Measurements from ENCODE around the gene CSK.

The CSK gene

DNA sequence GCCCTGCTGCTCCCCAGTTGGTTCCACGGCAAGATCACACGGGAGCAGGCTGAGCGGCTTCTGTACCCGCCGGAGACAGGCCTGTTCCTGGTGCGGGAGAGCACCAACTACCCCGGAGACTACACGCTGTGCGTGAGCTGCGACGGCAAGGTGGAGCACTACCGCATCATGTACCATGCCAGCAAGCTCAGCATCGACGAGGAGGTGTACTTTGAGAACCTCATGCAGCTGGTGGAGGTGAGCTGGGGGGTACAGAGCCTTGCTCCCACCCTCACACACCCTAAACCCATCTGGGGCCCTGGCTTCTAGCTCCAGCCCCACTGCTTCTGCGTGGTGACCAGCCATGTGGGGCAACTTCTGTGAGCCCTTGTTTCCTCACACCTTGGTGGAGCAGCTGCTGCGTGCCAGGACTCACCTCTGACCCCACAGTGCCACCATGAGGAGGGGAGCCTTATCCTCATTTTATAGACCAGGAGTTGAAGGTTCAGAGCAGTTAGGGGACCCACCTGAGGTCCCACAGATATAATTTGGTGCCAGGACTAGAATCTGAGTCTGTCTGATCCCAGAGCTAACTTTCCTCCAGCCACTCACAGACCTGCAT lies 17.5 kb downstream of the CSK start:
- FAIRE-seq (peak; percentile 70), DNase-seq (ENCODE audit: extremely low spot score, insufficient read length, low read depth) (no peak)

GRCh38 chr15:74799856-74800558 lies 18.1 kb downstream of the CSK start:
- FAIRE-seq (peak; percentile 98), DNase-seq (ENCODE audit: extremely low spot score, insufficient read length, low read depth) (peak; percentile 88)

DNA sequence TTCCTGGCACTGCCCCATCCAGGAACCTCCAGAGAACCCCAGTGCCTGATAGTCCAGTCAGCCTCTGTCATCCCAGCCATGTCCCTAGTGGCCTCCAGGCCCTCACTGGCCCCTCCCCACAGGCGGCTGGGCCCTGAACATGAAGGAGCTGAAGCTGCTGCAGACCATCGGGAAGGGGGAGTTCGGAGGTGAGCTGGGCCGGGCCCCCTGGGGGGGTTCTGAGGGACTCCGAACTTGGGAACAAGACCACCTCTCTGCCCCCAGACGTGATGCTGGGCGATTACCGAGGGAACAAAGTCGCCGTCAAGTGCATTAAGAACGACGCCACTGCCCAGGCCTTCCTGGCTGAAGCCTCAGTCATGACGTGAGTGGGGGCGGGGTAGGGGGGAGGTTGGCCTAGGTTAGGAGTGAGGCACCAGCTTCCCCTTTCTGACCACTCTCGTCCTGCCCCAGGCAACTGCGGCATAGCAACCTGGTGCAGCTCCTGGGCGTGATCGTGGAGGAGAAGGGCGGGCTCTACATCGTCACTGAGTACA lies 18.7 kb downstream of the CSK start:
- DNase-seq (ENCODE audit: extremely low spot score, insufficient read length, low read depth) (no peak), FAIRE-seq (no peak)

DNA sequence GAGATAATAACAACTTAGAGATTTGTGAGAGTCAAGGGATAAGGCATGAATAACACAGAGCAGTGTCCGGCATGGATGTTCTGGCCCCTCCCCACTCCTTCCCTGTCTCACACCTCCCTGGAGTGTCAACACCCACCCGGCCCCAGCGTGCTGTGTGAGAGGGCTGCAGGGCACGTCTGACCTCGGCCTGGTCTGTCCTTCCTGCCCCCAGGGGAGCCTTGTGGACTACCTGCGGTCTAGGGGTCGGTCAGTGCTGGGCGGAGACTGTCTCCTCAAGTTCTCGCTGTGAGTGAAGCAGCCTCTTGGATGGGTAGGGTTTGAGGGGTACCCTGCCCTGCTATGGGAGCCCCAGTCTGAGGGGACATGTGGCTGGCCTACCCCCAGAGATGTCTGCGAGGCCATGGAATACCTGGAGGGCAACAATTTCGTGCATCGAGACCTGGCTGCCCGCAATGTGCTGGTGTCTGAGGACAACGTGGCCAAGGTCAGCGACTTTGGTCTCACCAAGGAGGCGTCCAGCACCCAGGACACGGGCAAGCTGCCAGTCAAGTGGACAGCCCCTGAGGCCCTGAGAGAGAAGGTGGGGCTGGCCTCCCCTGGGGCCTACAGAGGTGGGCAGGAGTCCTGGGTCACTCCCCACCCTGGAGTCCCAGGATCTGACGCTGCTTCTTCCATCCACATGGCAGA lies 19.6 kb downstream of the CSK start:
- FAIRE-seq, result no peak
- DNase-seq (ENCODE audit: extremely low spot score, insufficient read length, low read depth), result no peak

- FAIRE-seq, result no peak
- no peak for DNase-seq (ENCODE audit: extremely low spot score, insufficient read length, low read depth)
These were observed 20.4 kb downstream of the CSK start for GRCh38 chr15:74802290-74802689.

- FAIRE-seq (no peak), DNase-seq (ENCODE audit: extremely low spot score, insufficient read length, low read depth) (no peak)
These were observed 21.1 kb downstream of the CSK start for GRCh38 chr15:74802862-74803447.

DNA sequence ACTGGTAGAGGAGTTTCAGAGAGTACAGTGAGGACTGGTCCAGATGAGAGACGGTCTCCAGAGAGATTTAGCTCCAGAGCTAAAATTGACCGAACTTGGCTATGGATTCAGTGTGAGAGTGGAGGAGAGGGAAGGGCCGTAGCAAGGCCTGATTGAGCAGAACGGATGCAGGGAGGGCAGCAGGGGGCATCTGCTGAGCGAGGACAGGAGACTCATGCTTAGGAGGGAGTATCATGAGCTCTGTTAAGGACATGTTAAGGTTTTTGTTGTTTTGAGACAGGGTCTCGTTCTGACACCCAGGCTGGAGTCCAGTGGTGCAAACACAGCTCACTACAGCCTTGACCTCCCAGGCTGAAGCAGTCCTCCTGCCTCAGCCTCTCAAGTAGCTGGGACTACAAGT lies 23.1 kb downstream of the CSK start:
- no peak for DNase-seq (ENCODE audit: extremely low spot score, insufficient read length, low read depth)
- no peak for FAIRE-seq

DNA sequence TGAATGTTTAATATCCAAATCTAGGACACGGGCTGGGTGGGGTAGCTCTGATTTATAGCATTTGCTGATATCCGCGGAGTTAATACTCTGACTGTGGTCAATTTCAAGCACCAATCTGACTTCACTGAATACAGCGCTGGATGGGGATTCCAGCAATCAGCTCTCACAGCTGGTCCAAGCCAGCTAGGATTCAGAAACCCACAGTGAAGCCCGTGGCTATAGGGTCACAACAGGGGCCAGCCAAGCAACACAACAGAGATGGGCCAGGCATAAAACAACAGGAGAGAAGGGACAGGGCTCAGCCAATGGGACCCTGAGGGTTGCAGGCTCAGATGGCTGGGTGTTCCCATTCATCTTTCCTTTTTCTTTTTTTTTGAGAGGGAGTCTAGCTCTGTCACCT lies 25.4 kb downstream of the CSK start:
- FAIRE-seq, result peak; percentile 15
- DNase-seq (ENCODE audit: extremely low spot score, insufficient read length, low read depth), result no peak

DNA sequence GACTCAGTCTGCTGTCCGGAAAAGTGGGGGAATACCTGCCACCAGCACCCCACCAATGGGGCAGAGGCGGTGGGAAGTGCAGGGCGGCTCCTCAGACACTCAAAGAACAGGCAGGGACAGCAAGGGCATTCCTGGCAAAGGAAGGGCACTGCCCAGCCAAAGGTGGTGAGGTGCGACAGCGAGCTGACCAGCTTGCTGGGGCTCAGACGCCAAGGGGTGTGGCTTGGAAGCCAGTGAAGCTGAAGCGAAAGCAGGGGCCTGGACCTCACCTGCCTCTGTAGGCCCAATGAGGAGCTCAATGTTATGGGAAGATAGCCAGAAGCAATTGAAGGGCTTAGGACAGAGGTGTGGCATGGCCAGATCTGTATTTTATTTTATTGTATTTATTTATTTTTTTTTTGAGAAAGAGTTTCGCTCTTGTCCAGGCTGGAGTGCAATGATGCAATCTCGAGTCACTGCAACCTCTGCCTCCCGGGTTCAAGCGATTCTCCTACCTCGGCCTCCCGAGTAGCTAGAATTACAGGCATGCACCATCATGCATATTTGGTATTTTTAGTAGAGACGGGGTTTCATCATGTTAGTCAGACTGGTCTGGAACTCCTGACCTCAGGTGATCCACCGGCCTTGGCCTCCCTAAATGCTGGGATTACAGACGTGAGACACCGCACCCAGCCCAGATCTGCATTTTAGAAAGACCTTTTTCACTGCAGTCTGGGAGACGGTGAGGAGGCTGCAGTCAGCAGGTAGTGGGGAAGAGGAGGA lies 26.4 kb downstream of the CSK start:
- FAIRE-seq, result peak; percentile 59

DNA sequence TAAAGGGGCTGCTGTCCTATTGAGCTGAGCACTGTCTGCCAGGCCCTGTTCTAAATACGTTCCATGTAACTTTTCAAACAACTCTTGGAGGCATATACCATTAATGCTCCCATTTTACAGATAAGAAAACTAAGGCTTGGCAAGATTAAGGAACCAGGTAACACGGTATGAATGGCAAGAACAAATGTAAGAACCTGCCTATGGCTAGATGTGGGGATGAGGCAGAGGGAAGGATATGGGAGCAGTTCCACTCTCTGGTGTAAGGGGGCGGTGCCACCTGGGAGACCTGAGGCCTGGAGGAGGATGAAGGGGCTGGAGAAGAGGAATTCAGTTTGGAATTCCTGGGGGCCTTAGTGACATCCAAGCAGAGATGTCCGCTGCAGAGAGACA lies 27.0 kb downstream of the CSK start:
- FAIRE-seq (no peak), DNase-seq (ENCODE audit: extremely low spot score, insufficient read length, low read depth) (no peak)

More for the DNA sequence above, 26.4 kb downstream of the CSK start:
- no peak for DNase-seq (ENCODE audit: extremely low spot score, insufficient read length, low read depth)

- DNase-seq (ENCODE audit: extremely low spot score, insufficient read length, low read depth) (no peak), FAIRE-seq (no peak)
These were observed 27.4 kb downstream of the CSK start for GRCh38 chr15:74809242-74809641.

GRCh38 chr15:74809956-74810355 lies 28.1 kb downstream of the CSK start:
- FAIRE-seq, result no peak
- no peak for DNase-seq (ENCODE audit: extremely low spot score, insufficient read length, low read depth)

- FAIRE-seq, result no peak
- no peak for DNase-seq (ENCODE audit: extremely low spot score, insufficient read length, low read depth)
These were observed 30.7 kb downstream of the CSK start, which contains the start of gene LMAN1L for GRCh38 chr15:74812533-74812932. Gene LMAN1L, plus strand, starts transcription at chr15:74812835. Its CDS starts 20 bp downstream, at chr15:74812855.

DNA sequence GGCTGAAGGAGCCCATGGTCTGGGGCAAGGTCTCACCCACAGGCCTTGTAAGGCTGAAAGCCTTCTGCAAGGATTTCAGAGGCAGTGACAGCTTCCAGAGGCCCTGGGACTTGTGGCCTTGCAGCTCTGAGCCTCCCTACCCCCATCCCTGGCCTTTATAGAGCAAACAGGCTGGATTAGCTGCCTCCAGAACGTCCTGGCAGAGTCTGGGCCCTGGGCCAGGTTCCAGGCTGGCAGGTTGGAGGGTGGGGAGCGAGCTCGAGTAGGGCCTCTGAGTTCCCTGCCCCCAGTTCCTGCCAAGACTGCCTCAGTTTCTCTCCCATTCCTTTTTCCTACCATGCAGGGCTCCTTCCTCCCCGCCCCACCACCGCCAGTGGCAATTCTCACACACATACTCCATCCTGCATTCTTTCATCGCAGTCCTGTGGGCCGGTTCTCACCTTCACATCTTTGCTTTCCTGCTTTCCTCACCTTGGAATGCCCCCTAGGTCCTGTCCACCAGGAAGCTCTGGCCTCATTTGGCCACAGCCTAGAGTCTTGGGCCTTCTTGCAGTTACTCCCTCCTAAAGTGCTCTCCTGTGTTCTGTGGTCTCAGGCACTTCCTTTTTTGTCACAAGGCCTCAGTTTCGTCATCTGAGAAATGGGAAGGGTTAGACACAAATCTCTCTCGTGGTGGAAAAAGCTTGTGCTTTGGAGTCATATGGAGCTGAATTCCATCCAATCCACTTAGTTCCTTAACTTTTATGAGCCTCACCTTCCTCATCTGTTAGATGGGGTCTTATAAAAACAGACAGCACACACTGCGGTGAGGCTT lies 33.4 kb downstream of the CSK start:
- no peak for FAIRE-seq
- no peak for DNase-seq (ENCODE audit: extremely low spot score, insufficient read length, low read depth)

GRCh38 chr15:74815961-74816360 lies 34.1 kb downstream of the CSK start:
- DNase-seq (ENCODE audit: extremely low spot score, insufficient read length, low read depth), result no peak
- FAIRE-seq, result no peak

GRCh38 chr15:74816624-74817369 lies 34.9 kb downstream of the CSK start:
- FAIRE-seq (no peak), DNase-seq (ENCODE audit: extremely low spot score, insufficient read length, low read depth) (no peak)

DNA sequence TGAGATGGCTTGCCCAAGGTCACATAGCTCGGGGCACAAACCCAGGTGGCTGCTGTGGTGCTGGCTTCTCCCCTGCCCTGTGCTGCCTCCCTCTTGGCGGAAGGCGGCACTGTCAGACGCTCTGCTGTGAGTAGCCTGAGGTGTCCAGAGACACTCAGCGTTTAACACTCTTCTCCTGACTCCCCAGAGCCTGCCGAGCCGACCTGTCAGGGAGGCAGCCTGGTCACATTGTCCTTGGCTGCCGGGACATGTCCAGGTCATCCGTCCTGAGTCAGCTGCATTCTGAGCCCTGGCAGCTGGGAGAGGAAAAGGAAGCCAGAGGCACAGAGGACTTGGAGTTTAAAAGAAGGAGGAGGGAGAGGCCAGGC lies 35.5 kb downstream of the CSK start:
- DNase-seq (ENCODE audit: extremely low spot score, insufficient read length, low read depth) (no peak), FAIRE-seq (no peak)

- DNase-seq (ENCODE audit: extremely low spot score, insufficient read length, low read depth) (no peak), FAIRE-seq (no peak)
These were observed 38.2 kb downstream of the CSK start for GRCh38 chr15:74820056-74820455.

All from GM18507 (cell line).